Transverse colon (tissue), 3 donors: ENCODE measurements around the gene KRT28.

Experiments
- POLR2A ChIP-seq: fragments of 450-650 bp; IDR thresholded peaks from one replicate; pipeline ENCODE4 v1.6.1; 2016; ENCODE audit warnings: antibody characterized with exemption, mild to moderate bottlenecking, moderate library complexity
- TF ChIP-seq, protein P1 (sequence below), 5 experiments: fragments of 200-600 bp in 3 of 5; fragments of 450-650 bp in 2 of 5; sonication (generic) in 3 of 5; IDR thresholded peaks; 1 replicate in 2 of 5; 2 replicates in 3 of 5; pipeline ENCODE4 v1.5.1; 2016 to 2017; ENCODE audit warnings: antibody characterized with exemption in 5 of 5, inconsistent platforms in 3 of 5, mild to moderate bottlenecking in 2 of 5, moderate library complexity in 1 of 5

DNA sequence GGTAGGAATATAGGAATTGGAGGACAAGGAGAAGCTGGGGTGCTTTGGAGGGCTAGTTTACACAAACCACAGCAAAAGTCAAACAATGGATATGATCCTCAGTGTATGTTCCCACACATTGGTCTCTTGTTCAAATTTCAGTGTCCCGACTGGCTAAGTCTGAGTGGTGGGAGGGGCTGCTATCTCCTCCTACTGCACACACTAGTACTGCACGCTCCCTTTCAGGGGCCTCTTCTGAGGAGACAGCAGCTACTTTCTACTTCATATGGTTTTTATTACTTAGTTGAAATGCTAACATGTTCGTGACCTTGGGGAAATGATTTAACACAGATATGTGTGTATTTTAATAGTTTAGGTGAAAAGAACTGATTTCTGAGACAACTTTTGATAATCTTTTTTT is 41.5 kb upstream of the KRT28 start:
- TF ChIP-seq, protein P1, sequence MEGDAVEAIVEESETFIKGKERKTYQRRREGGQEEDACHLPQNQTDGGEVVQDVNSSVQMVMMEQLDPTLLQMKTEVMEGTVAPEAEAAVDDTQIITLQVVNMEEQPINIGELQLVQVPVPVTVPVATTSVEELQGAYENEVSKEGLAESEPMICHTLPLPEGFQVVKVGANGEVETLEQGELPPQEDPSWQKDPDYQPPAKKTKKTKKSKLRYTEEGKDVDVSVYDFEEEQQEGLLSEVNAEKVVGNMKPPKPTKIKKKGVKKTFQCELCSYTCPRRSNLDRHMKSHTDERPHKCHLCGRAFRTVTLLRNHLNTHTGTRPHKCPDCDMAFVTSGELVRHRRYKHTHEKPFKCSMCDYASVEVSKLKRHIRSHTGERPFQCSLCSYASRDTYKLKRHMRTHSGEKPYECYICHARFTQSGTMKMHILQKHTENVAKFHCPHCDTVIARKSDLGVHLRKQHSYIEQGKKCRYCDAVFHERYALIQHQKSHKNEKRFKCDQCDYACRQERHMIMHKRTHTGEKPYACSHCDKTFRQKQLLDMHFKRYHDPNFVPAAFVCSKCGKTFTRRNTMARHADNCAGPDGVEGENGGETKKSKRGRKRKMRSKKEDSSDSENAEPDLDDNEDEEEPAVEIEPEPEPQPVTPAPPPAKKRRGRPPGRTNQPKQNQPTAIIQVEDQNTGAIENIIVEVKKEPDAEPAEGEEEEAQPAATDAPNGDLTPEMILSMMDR (IDR thresholded peaks at IDR 0.05) = no peak
- no peak for TF ChIP-seq POLR2A
